BE2C (cell line): ENCODE measurements around the gene PGAM5.

Experiments
- DNase-seq: peaks from one replicate; pipeline ENCODE4 v3.0.0-alpha.2; 2020
- H3K27me3 ChIP-seq: fragments of 250-450 bp; sonication (Bioruptor Pico); 2 replicates; pipeline ENCODE4 v1.5.1; 2020; ENCODE audit warnings: mild to moderate bottlenecking
- H3K36me3 ChIP-seq: fragments of 250-450 bp; sonication (Bioruptor Pico); 2 replicates; pipeline ENCODE4 v1.5.1; 2020; ENCODE audit warnings: mild to moderate bottlenecking
- H3K4me1 ChIP-seq: fragments of 250-450 bp; sonication (Bioruptor Pico); 2 replicates; pipeline ENCODE4 v1.5.1; 2020
- H3K4me3 ChIP-seq: 2 replicates; pipeline ENCODE4 v1.5.1; 2011; ENCODE audit warnings: low read depth, low read length
- H3K9me3 ChIP-seq: fragments of 250-450 bp; sonication (Bioruptor Pico); 2 replicates; pipeline ENCODE4 v1.5.1; 2020
- CTCF ChIP-seq: IDR thresholded peaks from 2 replicates; pipeline ENCODE4 v1.5.1; 2012; ENCODE audit warnings: mild to moderate bottlenecking, low read depth, low read length

Gene PGAM5

GRCh38 chr12:132723015-132723763 lies 12.5 kb downstream of the PGAM5 start:
- Histone ChIP-seq H3K4me1 (no peaks in the 10 kb centered on the region), H3K36me3 (peaks cover 91% of the 10 kb centered on the region), H3K9me3 (no peaks in the 10 kb centered on the region), H3K4me3 (no peak overlapping the region), H3K27me3 (no peaks in the 10 kb centered on the region)
- no peak for DNase-seq
- TF ChIP-seq CTCF, result no peak

GRCh38 chr12:132723764-132724140 lies 13.1 kb downstream of the PGAM5 start:
- Histone ChIP-seq H3K27me3 (no peaks in the 10 kb centered on the region), H3K4me3 (no peak overlapping the region), H3K9me3 (no peaks in the 10 kb centered on the region), H3K4me1 (no peaks in the 10 kb centered on the region), H3K36me3 (peaks cover 94% of the 10 kb centered on the region)
- no peak for DNase-seq
- no peak for TF ChIP-seq CTCF

GRCh38 chr12:132724506-132725241 lies 14.0 kb downstream of the PGAM5 start:
- no peaks in the 10 kb centered on the region for H3K9me3 ChIP-seq
- H3K36me3 ChIP-seq, result peaks cover 90% of the 10 kb centered on the region
- TF ChIP-seq CTCF, result no peak
- no peak for DNase-seq
- H3K4me1 ChIP-seq, result no peaks in the 10 kb centered on the region
- no peak overlapping the region for H3K4me3 ChIP-seq
- no peaks in the 10 kb centered on the region for H3K27me3 ChIP-seq

GRCh38 chr12:132726386-132726785 lies 15.7 kb downstream of the PGAM5 start:
- TF ChIP-seq CTCF, result no peak
- H3K27me3 ChIP-seq, result no peaks in the 10 kb centered on the region
- no peaks in the 10 kb centered on the region for H3K4me1 ChIP-seq
- H3K36me3 ChIP-seq, result peaks cover 90% of the 10 kb centered on the region
- no peak overlapping the region for H3K4me3 ChIP-seq
- H3K9me3 ChIP-seq, result no peaks in the 10 kb centered on the region
- no peak for DNase-seq

GRCh38 chr12:132727091-132727794 lies 16.6 kb downstream of the PGAM5 start:
- no peak overlapping the region for H3K4me3 ChIP-seq
- H3K27me3 ChIP-seq, result no peaks in the 10 kb centered on the region
- H3K36me3 ChIP-seq, result peaks cover 87% of the 10 kb centered on the region
- TF ChIP-seq CTCF, result no peak
- no peaks in the 10 kb centered on the region for H3K4me1 ChIP-seq
- no peak for DNase-seq
- H3K9me3 ChIP-seq, result no peaks in the 10 kb centered on the region

- no peak for DNase-seq
- Histone ChIP-seq H3K4me1 (no peaks in the 10 kb centered on the region), H3K9me3 (no peaks in the 10 kb centered on the region), H3K27me3 (no peaks in the 10 kb centered on the region), H3K4me3 (no peak overlapping the region), H3K36me3 (peaks cover 75% of the 10 kb centered on the region)
- TF ChIP-seq CTCF, result no peak
Observed at GRCh38 chr12:132728502-132728901, 17.9 kb downstream of the PGAM5 start.
